T1000 (cell line): ENCODE measurements around the gene RHOU.
"Not testable (repeated sequence)": the region's sequence is repeated elsewhere in the genome, so short reads cannot be mapped to it uniquely, and the experiment has no call there.

Source experiments
- DNase-seq: peaks from one replicate; lab custom pipeline; 2025; ENCODE audit warnings: mixed read lengths; lab: John Stamatoyannopoulos, UW

The RHOU gene

GRCh38 chr1:228760979-228761378 lies 25.7 kb downstream of the RHOU start:
- DNase-seq = no peak

GRCh38 chr1:228763561-228763960 lies 28.3 kb downstream of the RHOU start:
- no peak for DNase-seq

DNA sequence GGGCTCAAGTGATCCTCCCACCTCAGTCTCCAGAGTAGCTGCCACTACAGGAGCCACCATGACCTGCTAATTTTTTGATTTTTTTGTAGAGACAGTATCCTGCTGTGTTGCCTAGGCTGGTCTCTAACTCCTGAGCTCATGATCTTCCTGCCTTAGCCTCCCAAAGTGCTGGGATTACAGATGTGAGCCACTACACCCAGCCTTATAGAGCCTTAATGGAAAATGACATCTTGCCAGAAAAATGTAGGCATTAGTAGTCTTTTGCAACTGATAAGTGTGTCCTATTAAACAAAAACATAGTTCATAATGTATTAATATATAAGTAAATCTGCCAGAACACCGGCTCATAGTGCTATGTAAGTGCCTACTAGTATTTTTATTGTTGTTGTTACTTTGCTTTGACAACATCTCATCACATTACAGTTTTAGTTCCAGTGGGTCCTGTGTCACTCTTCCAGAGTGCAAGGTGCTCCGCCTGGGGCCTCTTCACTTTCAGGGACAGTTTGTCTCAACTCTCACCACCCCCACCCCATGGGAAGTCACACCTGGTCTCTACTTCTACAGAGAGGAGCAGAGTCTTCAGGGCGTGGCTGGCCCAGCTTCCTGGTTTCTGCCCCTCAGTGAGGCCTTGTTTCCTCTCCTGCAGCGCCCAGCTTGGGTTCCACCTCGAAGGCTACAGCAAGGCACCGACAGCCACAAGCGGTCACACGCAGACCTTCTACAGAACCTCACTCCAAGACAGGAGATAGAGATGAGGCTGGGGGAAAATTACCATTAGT lies 30.1 kb downstream of the RHOU start:
- no peak for DNase-seq

DNA sequence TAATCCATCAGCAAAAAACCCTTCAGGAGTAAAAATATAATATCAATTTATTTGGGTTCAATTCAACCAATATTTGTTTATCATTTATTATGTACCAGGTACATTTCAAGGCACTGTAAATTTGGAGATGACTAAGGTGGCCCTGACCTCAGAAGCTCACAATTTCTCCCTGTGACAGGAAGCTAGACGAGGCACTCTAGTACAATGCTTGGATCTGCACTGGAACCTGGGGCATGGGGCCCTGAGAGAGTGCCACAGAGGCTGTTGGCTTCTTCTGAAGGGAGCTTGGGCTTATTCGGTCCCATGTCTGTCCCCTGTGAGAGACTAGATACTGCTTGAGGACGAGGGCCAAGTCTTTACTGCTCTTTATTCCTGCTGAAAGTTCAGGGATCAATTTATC lies 31.5 kb downstream of the RHOU start:
- no peak for DNase-seq

DNA sequence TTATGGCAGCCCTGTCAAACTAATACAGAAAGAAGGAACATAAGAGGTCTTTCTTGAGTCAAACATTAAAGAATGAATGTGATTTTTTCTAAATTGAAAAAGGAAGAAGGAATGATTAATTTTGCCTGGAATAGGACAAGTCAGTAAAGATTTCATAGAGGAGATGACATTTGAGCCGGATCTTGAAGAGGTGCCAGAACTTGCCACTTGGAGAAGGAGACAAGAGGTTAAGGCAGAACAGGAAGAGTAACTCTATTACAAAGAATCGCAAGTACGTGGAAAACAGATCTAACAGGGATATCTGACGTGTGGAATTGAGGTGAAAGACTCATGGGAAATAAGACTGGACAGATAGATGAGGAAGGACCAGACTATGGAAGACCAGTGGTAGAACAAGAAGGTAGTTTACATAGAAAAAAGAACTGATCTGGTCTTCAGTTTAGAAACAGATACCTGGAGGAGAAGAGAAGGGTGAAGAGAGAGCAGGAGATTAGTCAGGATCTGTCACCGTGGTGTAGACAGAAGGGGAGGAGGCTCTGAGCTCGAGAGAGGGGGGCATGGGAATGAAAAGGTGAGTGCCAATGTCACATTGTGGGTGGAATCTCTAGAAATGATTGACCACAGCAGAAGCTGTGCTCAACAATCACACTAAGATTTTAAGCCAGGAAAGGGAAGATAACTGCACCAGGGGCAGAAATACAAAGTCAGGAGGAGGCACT lies 32.5 kb downstream of the RHOU start:
- no peak for DNase-seq

GRCh38 chr1:228768355-228769000 lies 33.2 kb downstream of the RHOU start:
- DNase-seq = no peak

GRCh38 chr1:228770779-228771223 lies 35.5 kb downstream of the RHOU start:
- no peak for DNase-seq

- no peak for DNase-seq
These were observed 37.4 kb downstream of the RHOU start for GRCh38 chr1:228772516-228773212.

DNA sequence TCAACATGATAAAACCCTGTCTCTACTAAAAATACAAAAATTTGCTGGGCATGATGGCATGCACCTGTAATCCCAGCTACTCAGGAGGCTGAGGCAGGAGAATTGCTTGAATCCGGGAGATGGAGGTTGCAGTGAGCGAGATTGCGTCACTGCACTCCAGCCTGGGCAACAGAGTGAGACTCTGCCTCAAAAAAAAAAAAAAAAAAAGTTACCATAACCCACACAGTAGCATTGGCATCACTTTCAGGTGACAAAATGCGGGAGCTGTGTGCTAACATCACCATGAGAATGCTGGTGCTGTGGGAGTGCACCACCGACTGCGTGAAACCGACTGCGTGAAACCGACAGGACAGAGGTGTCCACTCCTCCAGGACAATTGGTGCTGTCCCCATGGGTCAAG lies 40.7 kb downstream of the RHOU start:
- not testable (repeated sequence) for DNase-seq

GRCh38 chr1:228776449-228776848 lies 41.2 kb downstream of the RHOU start:
- DNase-seq = no peak

DNA sequence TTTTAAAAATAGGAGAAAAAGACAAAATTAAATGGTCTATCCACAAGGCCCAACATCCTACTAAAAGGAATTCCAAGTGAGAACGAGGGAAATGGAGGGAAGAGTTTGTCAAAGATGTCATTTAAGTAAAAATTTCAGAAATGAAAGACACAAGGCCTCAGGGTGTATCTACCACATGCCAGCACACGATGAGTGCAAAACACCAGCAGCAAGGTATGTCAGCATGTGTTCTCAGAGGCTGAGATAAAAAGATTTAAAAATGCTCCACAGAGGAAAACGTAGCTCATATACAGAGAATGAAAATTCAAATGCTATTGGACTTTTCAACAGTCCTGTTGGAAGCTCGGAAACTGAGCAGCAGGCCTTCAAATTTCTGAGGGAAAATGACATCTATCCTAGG lies 42.0 kb downstream of the RHOU start:
- DNase-seq = no peak

GRCh38 chr1:228778026-228778425 lies 42.7 kb downstream of the RHOU start:
- no peak for DNase-seq

GRCh38 chr1:228778466-228778865 lies 43.2 kb downstream of the RHOU start:
- DNase-seq = no peak

DNA sequence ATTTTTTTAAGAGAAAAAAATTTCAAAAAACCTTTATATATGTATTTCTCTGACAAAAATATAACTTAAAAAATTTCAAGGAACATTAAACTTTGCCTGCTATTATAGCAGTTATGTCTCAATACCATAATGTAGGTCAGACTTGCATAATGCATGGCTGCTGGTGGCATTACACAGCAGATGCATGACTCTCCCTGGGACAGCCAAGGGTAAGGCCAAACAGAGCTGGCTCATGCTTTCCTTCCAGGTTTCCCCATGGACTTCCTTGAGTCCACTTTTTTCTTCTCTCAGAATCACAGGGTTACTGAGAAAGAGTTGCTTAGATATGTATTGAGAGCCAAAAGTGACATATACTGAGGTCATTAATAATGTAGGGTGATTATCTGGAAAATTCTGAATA lies 43.7 kb downstream of the RHOU start:
- DNase-seq = no peak

GRCh38 chr1:228781161-228781808 lies 46.0 kb downstream of the RHOU start:
- DNase-seq = no peak

- no peak for DNase-seq
These were observed 46.8 kb downstream of the RHOU start for GRCh38 chr1:228781809-228782661.

DNA sequence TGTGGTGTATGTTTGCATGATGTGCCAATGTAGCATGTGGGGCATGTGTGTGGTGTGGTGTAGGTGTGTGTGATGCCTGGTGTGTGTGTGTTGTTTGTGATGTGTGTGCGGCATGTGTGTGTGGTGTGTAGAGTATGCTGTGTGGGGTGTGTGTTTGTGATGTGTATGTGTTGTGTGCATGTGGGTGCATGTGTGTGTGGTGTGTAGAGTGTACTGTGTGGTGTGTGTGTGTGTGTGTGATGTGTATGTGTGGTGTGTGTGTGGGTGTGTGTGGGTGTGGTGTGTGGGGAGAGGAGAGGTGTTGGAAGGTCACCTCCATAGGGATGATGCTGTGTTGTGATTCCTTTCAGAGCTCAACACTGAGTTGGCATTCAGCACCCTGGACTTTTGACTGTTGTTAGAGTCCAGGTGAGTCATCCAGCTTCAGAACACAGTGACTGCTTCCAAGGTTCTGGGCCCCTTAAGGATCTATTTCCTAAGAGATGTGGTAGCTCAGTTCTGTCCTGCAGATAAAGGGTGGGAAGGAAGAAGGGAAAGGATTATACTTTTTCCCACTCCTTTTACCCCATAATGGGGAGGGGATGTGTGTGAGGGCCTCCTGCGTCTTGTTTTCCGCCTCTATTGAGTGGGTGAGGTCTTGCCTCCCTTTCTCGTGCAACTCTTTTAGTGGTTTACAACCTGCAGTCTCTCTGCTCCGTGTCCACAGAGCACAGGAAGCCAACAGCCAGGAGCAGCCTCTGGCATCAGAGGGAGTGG lies 47.6 kb downstream of the RHOU start:
- no peak for DNase-seq

- no peak for DNase-seq
These were observed 48.2 kb downstream of the RHOU start for GRCh38 chr1:228783418-228784040.

DNA sequence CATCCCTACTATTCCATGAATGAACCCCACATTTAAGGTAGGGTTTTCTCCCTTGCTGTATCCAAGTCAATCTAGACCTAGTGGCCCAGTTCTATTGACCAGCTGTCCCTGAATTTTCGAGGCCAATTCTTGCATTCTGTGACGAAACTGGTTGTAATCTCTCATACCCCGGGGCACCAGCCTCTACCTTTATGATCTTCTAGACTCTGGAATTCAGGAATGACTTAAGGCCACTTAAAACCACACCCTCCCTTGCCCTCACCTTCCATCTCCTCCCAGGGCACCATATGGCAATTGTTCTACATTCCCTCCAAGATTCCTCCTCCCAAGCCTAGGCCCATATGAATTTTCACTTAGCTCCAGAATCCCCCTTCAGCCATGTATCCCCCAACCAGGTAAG lies 48.9 kb downstream of the RHOU start:
- DNase-seq = no peak
